ENCODE results near the gene LLGL2.

The LLGL2 gene

DNA sequence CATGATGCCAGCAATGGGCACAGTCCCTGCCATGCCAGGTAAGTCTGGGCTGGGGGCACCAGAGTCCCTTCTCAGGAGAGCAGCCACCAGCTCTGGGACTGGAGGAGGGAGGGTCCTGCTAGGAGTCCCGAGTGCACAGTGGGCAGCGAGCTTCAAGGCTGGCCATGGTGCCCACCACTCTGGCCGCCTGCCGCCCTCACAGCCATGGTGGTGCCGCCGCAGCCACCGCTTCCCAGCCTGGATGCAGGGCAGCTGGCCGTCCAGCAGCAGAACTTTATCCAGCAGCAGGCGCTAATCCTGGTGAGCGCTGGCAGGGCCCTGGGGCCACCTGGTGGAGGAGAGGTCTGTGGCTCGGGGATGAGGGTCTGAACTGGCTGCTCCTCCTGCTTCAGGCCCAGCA, 89.8 kb downstream of the LLGL2 start:
- H3K4me3 ChIP-seq (ENCODE audit: low read depth, low read length), result no peak overlapping the region
- peak; percentile 91 for DNase-seq
- no peak overlapping the region; the same call in 1 of the 2 replicates for H3K27ac ChIP-seq
- H3K36me3 ChIP-seq, result no peaks in the 10 kb centered on the region
- peak; percentile 92 for TF ChIP-seq CTCF (IDR thresholded peaks at IDR 0.05; ENCODE audit: low read depth, low read length)
- no peaks in the 10 kb centered on the region for H3K27me3 ChIP-seq (ENCODE audit: insufficient read depth, low read depth, severe bottlenecking)
- no peaks in the 10 kb centered on the region for H3K9me3 ChIP-seq (ENCODE audit: severe bottlenecking)

GRCh38 chr17:75616521-75617122, 91.1 kb downstream of the LLGL2 start:
- Histone ChIP-seq H3K4me3 (ENCODE audit: low read depth, low read length) (no peak overlapping the region), H3K27me3 (ENCODE audit: insufficient read depth, low read depth, severe bottlenecking) (no peaks in the 10 kb centered on the region), H3K27ac (no peak overlapping the region), H3K36me3 (no peaks in the 10 kb centered on the region), H3K9me3 (ENCODE audit: severe bottlenecking) (no peaks in the 10 kb centered on the region)
- DNase-seq, result no peak
- no peak for TF ChIP-seq CTCF (IDR thresholded peaks at IDR 0.05; ENCODE audit: low read depth, low read length)

GRCh38 chr17:75617218-75617617, 91.7 kb downstream of the LLGL2 start:
- no peak overlapping the region for H3K4me3 ChIP-seq (ENCODE audit: low read depth, low read length)
- no peak for TF ChIP-seq CTCF (IDR thresholded peaks at IDR 0.05; ENCODE audit: low read depth, low read length)
- H3K27me3 ChIP-seq (ENCODE audit: insufficient read depth, low read depth, severe bottlenecking), result no peaks in the 10 kb centered on the region
- no peaks in the 10 kb centered on the region for H3K9me3 ChIP-seq (ENCODE audit: severe bottlenecking)
- DNase-seq, result no peak
- no peaks in the 10 kb centered on the region for H3K36me3 ChIP-seq
- no peak overlapping the region for H3K27ac ChIP-seq

DNA sequence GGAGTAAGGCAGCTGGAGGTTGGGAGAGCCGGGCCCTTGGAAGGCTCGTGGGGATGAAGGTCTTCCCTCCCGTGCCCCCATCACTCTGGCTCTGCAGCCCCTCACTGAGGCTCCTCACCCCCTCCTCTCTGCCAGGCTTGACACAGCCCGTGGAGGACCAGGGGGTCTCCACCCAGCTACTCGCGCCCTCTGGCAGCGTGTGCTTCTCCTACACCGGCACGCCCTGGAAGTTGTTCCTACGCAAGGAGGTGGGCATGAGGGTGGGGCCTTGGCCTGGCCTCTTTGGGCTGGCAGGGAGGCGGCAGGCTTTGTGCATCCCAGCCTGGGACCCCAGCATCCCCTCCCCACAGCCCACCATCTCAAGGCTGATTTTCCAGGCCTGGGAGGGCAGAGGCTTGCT, 92.2 kb downstream of the LLGL2 start:
- DNase-seq, result no peak
- Histone ChIP-seq H3K36me3 (no peaks in the 10 kb centered on the region), H3K27me3 (ENCODE audit: insufficient read depth, low read depth, severe bottlenecking) (no peaks in the 10 kb centered on the region), H3K9me3 (ENCODE audit: severe bottlenecking) (no peaks in the 10 kb centered on the region), H3K27ac (no peak overlapping the region), H3K4me3 (ENCODE audit: low read depth, low read length) (no peak overlapping the region)
- TF ChIP-seq CTCF (IDR thresholded peaks at IDR 0.05; ENCODE audit: low read depth, low read length), result no peak

GRCh38 chr17:75619506-75620431, 94.3 kb downstream of the LLGL2 start:
- Histone ChIP-seq H3K9me3 (ENCODE audit: severe bottlenecking) (no peaks in the 10 kb centered on the region), H3K27ac (no peak overlapping the region), H3K27me3 (ENCODE audit: insufficient read depth, low read depth, severe bottlenecking) (no peaks in the 10 kb centered on the region), H3K4me3 (ENCODE audit: low read depth, low read length) (no peak overlapping the region), H3K36me3 (no peaks in the 10 kb centered on the region)
- DNase-seq, result peak; percentile 91
- peak; percentile 96 for TF ChIP-seq CTCF (IDR thresholded peaks at IDR 0.05; ENCODE audit: low read depth, low read length)
